ENCODE data around the gene DZIP1L. TPM values are rescaled to one million over a fixed set of nuclear protein-coding genes. Genes with fewer than 3 reads are reported as not detected.

Gene DZIP1L
- total RNA-seq, 1 experiment from 2014 or later = 10.4 TPM

DNA sequence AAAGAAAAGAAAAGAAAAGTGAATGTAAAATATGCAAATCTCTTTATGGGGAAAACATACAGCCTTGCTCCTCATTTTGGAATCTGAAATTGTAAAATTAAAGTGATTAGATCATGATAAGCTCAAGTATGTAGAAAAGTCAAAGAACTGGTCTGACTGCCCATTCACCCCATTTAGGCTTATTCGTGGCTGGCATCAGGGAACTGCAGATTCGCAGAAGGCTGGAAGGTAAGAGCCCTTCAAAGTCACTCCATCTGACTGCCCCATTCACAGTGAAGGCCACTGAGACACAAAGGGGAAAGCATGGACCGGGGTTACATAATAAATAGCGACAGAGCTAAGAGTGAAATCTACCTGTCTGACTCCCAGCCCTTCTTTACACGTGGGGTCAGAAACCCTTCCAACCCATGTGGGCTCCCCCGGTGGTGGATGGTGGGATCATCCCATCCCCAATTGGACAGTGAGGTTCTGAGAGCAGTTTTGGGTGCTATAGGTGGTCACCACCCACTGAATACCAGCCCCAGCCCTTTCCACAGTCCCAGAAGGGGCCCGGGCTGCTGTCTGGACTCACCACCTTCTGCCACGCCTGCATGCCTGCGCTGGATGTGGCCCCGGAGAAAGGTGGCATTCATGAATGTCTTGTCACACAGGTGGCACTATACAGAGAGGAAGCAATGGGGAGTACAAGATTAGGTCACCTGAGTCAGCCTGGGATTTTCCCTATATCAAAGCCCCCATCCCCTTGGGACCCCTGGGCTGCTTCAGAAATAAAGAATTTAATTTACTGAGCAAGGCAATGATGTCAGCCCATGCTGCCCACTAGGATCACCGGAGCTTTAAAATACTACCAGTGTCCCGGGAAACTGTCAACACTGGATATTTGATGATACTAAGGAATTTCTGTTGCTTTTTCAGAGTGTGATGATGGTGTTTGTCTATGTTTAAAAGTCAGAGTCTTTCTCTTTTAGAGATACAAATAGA is 17.9 kb downstream of the DZIP1L start:
- H3K14ac ChIP-seq (ENCODE audit: insufficient read depth, low read length) = no peak overlapping the region
- no peak overlapping the region for H3K27ac ChIP-seq (ENCODE audit: insufficient read length, low read depth, low read length)
- H3K9me3 ChIP-seq (ENCODE audit: control insufficient read depth, low read depth, low read length) = no peaks in the 10 kb centered on the region
- H3K79me2 ChIP-seq (ENCODE audit: insufficient read depth, low read length) = no peaks in the 10 kb centered on the region
- no peak overlapping the region for H2AK5ac ChIP-seq (ENCODE audit: insufficient read length, low read length)
- H3K4me2 ChIP-seq (ENCODE audit: insufficient read depth, insufficient read length, low read length) = no peak overlapping the region
- WGBS (ENCODE audit: extremely low coverage, insufficient read length, low lambda C conversion rate) = no CpG with 5 or more reads among the region's 12 CpGs
- H2BK15ac ChIP-seq (ENCODE audit: low read depth, low read length) = no peak overlapping the region
- TF ChIP-seq, protein P1, sequence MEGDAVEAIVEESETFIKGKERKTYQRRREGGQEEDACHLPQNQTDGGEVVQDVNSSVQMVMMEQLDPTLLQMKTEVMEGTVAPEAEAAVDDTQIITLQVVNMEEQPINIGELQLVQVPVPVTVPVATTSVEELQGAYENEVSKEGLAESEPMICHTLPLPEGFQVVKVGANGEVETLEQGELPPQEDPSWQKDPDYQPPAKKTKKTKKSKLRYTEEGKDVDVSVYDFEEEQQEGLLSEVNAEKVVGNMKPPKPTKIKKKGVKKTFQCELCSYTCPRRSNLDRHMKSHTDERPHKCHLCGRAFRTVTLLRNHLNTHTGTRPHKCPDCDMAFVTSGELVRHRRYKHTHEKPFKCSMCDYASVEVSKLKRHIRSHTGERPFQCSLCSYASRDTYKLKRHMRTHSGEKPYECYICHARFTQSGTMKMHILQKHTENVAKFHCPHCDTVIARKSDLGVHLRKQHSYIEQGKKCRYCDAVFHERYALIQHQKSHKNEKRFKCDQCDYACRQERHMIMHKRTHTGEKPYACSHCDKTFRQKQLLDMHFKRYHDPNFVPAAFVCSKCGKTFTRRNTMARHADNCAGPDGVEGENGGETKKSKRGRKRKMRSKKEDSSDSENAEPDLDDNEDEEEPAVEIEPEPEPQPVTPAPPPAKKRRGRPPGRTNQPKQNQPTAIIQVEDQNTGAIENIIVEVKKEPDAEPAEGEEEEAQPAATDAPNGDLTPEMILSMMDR (conservative IDR thresholded peaks at IDR 0.05) = peak; percentile 71
- H3K23ac ChIP-seq (ENCODE audit: insufficient read length, low read depth, low read length) = no peak overlapping the region
- H3K4ac ChIP-seq (ENCODE audit: low read depth, low read length) = no peak overlapping the region
- H2BK20ac ChIP-seq (ENCODE audit: low read depth, low read length, poor library complexity, severe bottlenecking) = no peak overlapping the region
- no peak overlapping the region for H4K91ac ChIP-seq (ENCODE audit: insufficient read length, low read depth, low read length)
- no peak overlapping the region for H3K56ac ChIP-seq (ENCODE audit: insufficient read length, low read depth, low read length)
- no peak overlapping the region for H2BK12ac ChIP-seq (ENCODE audit: insufficient read length, low read depth, low read length)
- H3K4me1 ChIP-seq (ENCODE audit: insufficient read depth, low read length) = no peaks in the 10 kb centered on the region
- no peaks in the 10 kb centered on the region for H3K27me3 ChIP-seq (ENCODE audit: insufficient read depth, low read length)
- H3K9ac ChIP-seq (ENCODE audit: extremely low read depth, insufficient read length, low read length) = no peak overlapping the region
- no peak overlapping the region for H3K18ac ChIP-seq (ENCODE audit: insufficient read length, low read depth, low read length)
- Mint-ChIP-seq H3K27ac (no peak overlapping the region), H3K4me3 (no peak overlapping the region), H3K36me3 (ENCODE audit: insufficient read depth in 1 of 3, low read depth in 3 of 3) (peaks cover 29 to 45% (median 41%) of the 10 kb centered on the region in 3 experiments), H3K4me1 (peaks cover 20 to 31% of the 10 kb centered on the region in 2 experiments), H3K27me3 (ENCODE audit: low read depth) (no peaks in the 10 kb centered on the region), H3K9me3 (peaks cover 0 to 3% of the 10 kb centered on the region in 2 experiments; a peak in 1 of 5 replicates)
- no peak overlapping the region for H4K5ac ChIP-seq (ENCODE audit: insufficient read length, low read depth, low read length)
- peak; percentile 61 for DNase-seq
- H3K23me2 ChIP-seq (ENCODE audit: insufficient read length, low read depth, low read length, poor library complexity, severe bottlenecking) = no peaks in the 10 kb centered on the region
- H3K79me1 ChIP-seq (ENCODE audit: insufficient read depth, low read depth, low read length, poor library complexity, severe bottlenecking) = no peaks in the 10 kb centered on the region
- no peaks in the 10 kb centered on the region for H4K20me1 ChIP-seq (ENCODE audit: control insufficient read depth, insufficient read depth, insufficient read length)
- no peak overlapping the region for H2AFZ ChIP-seq (ENCODE audit: low read length)
- H3T11ph ChIP-seq (ENCODE audit: low read length) = no peak overlapping the region
- H4K8ac ChIP-seq (replicated peaks; ENCODE audit: insufficient read length, low read depth, low read length) = no peak overlapping the region
- H2BK5ac ChIP-seq (ENCODE audit: insufficient read length, low read length) = no peak overlapping the region
- no peak overlapping the region for H2BK120ac ChIP-seq (ENCODE audit: low read depth, low read length, poor library complexity, severe bottlenecking)
